SK-N-SH treated with all-trans-retinoic acid at 6 μM for 48 hours (cell line): ENCODE measurements around the gene SMIM20.

Source experiments
- ARNTL ChIP-seq: fragments of 450-650 bp; formaldehyde crosslinking; IDR thresholded peaks from 2 replicates; pipeline ENCODE4 v1.5.0; 2020; ENCODE audit warnings: low read depth, mild to moderate bottlenecking, moderate library complexity, borderline replicate concordance
- RARB ChIP-seq: fragments of 250-450 bp; sonication (Bioruptor Pico); IDR thresholded peaks from 2 replicates; pipeline ENCODE4 v1.8.0; 2021; ENCODE audit warnings: mild to moderate bottlenecking, moderate library complexity

GRCh38 chr4:25874655-25875054, 39.4 kb upstream of the SMIM20 start:
- TF ChIP-seq RARB (CRISPR knock-in tag) = no peak
- TF ChIP-seq ARNTL = no peak
